ENCODE data around the gene LRRC45.

Gene LRRC45

DNA sequence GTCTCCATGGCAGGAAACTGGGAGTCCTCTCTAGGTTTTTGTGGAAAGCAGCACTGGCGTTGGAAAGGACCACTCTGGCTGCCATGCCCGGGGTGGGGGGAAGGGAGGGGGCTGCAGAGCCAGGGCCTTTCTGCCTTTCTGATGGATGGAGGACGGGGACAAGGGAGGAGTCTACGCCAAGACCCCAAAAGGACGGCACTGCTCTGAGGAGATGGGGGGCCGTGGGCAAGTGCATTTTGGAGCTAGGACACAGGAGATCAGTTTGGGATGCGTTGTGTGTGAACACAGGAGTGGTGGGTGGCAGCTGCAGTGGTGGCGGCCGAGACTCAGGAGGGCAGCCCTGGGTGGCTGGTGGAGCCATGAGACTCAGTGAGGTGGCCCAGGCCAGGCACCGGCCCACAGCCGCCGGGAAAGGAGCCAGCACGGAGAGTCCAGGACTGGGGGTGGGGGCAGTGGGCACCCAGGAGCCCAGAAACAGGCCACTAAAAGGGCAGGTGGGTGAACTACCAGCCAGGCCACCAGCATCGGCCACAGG is 2.5 kb upstream of the LRRC45 start:
- DNase-seq (ENCODE audit: low read depth): no peak

DNA sequence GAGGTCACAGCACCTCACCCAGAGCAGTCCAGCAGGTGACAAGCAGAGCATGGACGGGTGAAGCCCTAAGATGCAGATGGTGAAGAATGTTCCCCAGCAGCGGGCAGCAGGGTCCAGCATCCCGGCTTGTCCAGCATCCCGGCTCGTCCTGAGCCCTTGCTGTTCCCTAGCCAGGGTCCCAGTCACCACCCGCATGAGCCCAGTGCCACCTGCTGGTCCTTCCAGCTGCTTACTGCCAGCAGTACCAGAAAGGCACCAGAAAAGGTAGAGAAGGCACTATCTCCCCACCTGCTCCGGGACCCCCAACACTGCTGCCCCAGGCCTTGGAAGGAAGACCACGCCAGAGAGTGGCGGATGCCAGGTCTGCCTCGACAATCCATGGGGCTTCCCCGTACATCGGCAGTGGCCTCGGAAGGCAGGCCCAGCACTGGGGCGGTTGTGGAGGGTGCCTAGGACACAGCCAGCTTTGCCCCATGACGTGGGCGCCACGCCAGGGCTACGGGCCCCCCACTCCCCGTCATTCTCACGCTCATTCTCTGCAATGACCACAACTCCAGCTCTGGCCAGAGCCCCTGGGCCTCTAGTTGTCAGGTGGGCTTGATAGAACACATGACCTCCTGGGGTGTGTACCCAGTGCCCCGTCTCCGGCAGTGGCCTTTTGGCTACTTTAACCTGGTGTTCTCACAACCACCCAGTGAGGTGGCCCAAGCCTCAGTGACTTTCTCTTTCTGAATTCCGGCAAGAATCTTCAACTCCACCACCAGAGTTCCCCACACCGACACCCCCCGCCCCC is 1.8 kb upstream of the LRRC45 start:
- DNase-seq (ENCODE audit: low read depth): peak; percentile 37

DNA sequence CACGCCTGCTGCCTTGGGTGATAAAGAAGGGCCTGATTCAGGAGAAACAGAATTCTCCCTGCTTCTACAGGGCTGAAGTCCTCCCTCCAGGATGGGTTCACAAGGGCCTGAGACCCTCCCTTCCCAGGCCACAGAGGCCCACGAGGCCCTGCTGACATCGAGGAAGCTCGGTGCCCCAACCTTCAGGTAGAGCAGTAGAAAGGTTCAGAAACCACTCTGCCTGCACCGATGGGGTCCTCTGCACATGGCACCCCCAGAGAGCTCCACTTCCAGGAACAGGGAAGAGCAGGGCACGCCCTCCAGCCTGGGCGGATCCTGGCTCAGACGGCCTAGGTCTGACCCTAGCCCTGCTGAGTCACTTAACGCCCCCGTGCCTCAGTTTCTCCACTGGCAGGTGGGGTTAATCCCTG is 1.2 kb upstream of the LRRC45 start:
- no peak for DNase-seq (ENCODE audit: low read depth)

DNA sequence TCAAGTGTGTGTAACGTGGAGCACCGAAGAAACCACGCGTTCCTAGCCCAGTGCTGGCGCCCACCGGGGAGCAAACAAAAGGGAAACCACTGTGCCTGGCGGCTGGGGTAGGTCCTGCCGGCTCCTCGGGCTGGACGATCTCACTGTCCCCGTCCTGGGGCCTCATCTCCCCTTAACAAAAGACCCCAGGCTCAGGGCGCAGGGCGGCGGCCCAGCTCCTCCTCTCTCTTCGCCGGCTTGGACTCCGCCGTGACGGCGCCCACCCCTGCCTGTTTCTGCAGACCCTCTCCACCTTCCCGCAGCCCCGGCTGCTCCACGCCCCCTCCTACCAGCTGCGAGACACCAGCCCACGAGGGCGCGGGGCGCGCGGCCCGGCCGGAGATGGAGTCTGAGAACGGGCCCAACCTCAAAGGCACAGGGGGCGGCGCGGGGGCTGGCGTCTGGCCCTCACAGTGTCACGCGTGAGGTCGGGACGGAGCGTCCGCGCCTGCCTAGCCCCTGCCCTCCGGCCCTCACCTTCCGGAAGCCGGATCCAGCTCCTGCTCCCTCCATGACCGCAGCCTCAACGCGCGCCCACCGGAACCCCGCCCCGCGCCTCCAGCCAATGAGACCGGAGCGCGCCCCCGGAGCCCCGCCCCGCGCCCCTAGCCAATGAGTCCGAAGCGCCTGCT is 660 bp upstream of the LRRC45 start, which contains the start of gene CENPX:
Gene CENPX, minus strand, starts transcription at position 569 of the 671 bp plus-strand sequence. Its CDS starts 17 bp downstream, at position 552.
- no peak for DNase-seq (ENCODE audit: low read depth)

DNA sequence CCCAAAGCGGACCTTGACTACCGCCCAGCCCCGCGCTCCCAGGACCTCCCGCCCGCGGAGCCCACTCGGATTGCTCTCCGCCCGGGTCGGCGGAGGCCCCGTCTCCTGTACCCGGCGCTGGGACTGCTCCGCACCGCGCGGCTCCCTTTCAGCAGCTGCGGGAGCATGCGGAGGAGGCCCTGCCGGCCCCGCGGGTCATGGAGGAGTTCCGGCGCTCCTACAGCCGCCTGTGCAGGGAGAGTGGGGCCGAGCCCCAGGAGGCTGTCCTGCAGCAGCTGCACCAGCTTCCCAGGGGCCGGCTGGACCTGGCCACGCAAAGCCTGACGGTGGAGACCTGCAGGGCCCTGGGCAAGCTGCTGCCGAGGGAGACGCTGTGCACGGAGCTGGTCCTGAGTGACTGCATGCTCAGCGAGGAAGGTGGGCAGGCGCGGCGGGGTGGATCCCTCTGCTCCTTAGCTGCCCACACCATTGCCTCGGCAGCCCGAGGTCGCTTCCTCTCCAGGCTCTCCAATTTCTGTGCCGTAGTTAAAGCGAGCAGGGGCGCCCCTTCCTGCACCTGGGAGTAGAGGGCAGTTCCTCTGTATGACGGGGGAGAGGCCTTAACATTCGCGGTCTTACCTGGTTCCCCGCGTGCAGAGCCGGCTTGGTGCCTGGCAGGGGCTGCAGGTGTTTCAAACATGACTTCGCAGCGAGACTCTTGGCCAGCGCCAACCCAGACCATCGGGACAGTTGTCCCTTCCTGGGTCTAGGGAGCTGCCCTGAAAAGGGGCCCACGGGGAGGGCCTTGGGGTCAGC is 539 bp downstream of the LRRC45 start:
- no peak for DNase-seq (ENCODE audit: low read depth)

DNA sequence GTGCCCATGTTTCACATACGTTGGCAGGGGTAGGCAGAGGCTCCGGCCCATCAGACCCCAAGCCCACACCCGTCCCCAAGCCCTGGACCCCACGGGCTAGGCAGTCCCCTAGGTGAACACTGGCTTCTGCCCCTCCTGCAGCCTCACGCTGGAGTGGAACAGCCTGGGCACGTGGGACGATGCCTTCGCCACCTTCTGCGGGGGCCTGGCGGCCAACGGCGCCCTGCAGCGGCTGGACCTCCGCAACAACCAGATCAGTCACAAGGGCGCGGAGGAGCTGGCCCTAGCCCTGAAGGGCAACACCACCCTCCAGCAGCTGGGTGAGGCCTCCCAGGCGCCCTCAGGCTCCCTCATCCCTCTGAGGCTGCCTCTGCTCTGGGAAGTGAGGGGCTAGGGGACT is 1.8 kb downstream of the LRRC45 start:
- DNase-seq (ENCODE audit: low read depth): no peak

DNA sequence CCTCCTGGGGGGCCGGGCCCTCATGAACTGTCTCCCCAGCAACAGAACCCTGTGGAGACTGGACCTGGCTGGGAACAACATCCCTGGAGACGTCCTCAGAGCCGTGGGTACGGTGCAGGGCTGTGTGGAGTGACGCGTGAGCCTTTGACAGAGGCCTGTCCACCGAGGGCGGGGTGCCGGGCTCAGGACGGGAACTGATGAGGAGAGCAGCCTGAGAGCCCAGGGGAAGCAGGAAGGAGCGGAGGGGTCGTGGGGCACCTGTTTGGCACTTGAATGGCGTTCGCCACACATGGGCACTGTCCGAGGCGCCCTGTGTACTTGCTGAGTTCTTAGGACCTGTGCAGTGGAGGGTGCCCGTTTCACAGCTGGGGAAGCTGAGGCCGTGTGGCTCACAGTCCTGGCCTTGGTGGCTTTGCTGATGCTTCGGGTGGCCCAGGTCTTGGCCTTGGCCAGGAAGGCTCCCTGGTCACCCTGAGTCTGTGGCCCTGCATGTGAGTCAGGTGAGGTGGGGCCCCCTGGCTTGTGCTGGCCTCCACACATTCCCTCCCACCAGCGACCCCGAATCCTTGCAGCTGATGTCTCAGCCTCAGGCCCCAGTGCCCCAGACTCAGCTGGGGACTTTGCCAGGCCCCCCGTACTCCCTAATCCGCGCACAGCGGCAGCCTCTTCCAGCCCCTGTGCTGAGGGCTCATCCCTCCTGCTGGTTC is 2.4 kb downstream of the LRRC45 start:
- no peak for DNase-seq (ENCODE audit: low read depth)

DNA sequence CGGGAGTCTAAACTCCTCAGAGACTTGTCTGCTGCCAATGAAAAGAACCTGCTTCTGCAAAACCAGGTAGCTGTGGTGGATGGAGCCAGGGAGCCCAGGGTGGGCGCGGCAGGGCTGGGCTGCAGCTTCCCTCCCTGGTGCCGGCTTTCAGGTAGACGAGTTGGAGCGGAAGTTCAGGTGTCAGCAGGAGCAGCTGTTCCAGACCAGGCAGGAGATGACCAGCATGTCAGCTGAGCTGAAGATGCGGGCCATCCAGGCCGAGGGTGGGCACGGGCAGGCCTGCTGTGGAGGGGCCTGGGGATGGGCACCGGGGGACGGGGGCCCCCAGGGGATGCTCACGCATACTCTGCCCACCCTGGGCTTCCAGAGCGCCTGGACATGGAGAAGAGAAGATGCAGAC is 5.1 kb downstream of the LRRC45 start:
- no peak for DNase-seq (ENCODE audit: low read depth)

DNA sequence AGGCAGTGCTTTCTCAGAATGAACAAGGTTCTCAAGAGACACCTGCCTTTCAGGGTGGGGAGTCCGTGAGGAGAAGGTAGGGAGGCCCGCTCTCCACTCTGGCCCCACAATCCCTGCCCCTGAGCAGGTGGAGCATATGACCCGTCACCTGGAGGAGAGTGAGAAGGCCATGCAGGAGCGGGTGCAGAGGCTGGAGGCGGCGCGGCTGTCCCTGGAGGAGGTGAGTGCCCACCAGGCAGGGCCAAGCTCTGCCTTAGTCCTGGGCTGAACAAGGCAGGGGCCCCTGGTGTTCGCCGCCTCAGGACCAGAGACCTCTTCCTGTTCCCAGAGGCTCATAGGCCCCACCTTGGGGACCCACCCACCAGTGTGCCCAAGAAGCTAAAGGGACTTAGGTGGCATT is 5.9 kb downstream of the LRRC45 start:
- no peak for DNase-seq (ENCODE audit: low read depth)

DNA sequence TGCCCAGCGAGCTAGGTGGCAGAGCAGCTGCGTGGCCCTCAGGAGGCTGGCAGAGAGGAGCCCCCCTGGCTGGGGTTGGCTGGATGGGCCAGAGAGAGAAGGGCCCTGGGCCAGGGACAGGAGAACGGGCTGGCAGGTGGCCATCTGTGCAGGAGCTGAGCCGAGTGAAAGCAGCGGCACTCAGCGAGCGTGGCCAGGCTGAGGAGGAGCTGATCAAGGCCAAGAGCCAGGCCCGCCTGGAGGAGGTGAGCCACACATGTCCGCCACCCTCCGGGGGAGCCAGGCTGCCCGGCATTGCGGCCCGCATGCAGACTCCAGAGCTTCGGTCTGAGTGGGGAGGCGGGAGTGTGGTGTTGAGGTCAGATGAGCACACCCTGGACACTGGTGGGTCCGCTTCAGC is 6.3 kb downstream of the LRRC45 start:
- DNase-seq (ENCODE audit: low read depth): no peak

DNA sequence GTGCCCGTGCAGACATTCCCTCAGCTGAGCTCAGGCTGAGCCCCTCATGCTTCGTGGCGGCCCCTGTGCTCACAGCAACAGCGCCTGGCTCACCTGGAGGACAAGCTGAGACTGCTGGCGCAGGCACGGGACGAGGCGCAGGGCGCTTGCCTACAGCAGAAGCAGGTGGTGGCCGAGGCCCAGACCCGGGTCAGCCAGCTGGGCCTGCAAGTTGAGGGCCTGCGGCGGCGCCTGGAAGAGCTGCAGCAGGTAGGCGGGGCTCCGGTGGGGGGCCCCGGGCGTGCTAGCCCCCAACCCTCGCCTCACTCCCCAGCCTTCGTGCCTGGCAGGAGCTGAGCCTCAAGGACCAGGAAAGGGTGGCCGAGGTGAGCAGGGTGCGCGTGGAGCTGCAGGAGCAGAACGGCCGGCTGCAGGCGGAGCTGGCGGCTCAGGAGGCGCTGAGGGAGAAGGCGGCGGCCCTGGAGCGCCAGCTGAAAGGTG is 6.9 kb downstream of the LRRC45 start:
- no peak for DNase-seq (ENCODE audit: low read depth)

DNA sequence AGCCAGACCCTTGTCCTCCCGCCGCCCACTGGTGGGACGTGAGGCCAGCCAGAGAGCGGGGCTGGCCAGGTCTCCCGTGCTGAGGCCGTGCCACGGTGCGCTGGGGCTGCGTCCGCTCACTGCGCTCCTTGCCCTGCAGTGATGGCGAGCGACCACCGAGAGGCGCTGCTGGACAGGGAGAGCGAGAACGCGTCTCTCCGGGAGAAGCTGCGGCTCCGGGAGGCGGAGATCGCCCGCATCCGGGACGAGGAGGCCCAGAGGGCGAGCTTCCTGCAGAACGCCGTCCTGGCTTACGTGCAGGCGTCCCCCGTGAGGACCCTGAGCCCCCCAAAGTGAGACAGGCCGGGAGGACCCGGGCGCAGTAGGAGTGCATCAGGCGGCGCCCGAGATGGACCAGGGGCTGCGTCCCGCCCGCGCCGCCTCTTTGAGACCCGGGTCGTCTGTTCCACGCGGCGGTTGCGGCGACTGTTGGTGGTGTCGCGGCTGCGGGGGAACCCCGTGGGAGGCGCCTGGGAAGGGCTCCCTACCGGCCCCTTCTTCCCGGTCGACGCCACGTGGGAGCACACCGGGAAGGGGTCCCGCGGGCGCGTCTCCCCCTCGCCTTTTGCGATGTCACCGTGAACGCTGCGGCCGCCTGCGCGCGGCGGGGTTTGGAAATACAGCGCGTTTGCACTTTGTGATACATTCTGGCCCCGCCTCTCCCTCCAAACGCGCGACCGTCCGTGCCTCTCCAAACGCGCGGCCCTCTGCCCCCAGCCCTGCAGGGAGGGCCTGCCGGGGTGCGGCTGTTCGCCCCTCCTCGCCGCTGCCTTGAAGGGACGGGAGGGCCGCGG is 7.6 kb downstream of the LRRC45 start:
- peak; percentile 71 for DNase-seq (ENCODE audit: low read depth)

DNA sequence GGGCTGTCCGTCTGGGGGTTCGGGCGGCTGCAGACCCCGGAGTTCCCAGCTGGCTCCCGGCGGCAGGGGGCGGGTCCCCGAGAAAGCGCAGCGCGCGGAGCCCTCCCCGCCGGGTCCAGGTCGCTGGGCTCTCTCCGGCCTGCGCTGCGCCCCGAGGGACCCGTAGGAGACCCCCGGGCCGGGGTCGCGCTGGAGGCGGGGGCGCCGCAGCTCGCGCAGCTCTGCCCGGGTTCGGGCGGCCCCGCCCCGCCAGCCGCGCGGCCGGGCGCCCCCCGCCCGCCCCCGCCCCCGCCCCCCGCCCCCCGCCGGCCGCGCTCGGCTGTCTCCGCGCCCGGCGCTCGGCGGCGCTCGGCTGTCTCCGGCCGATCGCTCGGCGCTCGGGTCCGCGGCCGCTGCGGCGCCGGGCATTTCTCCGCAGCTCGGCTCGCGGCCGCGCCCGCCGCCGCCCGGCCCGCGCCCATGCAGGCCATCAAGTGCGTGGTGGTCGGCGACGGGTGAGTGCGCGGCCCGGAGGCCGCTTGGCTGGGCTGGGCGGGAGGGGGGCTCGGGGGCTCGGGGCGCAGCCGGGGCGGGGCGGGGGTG is 8.3 kb downstream of the LRRC45 start, which contains the start of gene RAC3:
Gene RAC3, plus strand, starts transcription at position 376 of the 582 bp plus-strand sequence. Its CDS starts 84 bp downstream, at position 460.
- DNase-seq (ENCODE audit: low read depth): no peak

DNA sequence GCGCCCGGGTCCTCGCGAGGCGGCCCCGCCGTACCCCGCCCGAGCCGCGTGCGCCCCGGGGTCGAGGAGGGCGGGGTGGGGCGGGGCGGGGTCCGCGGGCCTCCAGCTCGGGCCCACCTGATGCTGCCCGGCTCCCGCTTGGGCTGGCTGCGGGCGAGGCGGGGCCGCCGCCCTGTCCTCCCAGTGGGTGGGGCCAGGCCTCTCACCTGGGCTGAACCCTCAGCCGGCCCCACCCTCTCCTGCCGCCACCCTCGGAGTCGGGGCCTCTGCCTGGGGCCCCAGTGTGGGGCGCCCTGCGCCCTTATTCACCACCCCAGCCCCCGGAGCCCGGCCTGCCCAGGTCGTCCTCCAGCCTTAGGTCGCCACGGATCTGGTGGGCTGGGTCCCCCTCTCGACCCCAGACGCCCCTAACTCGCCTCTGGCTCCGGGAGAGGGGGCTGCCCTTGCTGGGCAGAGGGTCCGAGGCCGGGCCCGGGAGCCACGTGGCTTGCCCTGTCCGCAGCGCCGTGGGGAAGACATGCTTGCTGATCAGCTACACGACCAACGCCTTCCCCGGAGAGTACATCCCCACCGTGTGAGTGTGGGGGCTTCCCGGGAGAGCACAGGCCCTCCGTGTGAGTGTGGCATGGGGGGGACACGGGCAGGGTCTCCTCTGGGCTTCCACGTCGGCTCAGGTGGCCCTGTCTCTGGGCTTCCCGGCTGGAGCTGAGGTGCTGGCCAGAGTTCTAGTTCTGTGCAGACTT is 9.0 kb downstream of the LRRC45 start:
- no peak for DNase-seq (ENCODE audit: low read depth)

DNA sequence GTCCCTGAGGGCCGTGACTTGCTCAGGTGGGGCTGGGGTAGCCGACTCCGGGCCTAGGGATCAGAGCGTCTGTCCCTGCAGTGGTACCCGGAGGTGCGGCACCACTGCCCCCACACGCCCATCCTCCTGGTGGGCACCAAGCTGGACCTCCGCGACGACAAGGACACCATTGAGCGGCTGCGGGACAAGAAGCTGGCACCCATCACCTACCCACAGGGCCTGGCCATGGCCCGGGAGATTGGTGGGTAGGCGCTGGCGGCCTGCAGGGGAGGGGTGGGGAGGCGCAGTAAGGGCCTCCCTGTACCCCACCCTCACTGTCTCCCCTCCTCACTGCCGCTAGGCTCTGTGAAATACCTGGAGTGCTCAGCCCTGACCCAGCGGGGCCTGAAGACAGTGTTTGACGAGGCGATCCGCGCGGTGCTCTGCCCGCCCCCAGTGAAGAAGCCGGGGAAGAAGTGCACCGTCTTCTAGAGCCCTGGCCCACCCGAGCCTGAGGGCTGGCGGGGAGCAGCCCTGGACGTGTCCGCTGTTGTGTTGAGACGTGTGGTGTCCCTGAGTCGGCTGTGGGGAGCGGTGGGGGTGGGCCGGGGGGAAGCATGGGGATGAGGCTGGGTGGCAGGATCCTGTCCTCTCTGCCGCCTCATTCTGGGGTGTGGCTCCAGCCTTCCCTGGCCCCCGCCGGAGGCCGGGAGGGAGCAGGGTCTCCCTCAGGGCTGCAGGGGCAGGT is 10.4 kb downstream of the LRRC45 start:
- no peak for DNase-seq (ENCODE audit: low read depth)

DNA sequence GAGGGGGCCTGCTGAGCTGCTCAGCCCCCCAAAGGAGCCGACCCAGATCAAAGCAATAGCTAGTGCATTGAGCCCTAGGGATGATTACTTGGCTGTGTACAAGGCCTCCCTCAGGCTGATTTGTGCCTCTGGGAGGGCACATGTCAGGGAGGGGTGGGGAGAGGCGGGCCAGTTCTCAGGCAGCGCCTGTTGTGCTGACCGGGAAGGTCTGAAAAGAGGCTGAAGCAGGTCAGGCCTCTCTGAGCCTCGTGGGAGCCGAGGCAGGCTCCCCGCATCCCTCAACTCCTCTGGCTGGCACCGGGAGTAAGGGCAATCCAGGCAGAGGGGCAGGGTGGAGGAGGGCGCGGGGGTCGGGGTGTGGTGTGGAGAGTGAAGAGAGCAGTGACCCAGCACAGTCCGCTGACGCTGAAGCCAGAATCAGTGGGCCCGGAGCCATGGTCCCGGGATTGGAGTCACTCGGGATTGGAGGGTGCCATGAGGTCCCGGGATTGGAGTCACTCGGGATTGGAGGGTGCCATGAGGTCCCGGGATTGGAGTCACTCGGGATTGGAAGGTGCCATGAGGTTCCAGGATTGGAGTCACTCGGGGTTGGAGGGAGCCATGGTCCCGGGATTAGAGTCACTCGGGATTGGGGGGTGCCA is 11.4 kb downstream of the LRRC45 start:
- DNase-seq (ENCODE audit: low read depth): no peak

DNA sequence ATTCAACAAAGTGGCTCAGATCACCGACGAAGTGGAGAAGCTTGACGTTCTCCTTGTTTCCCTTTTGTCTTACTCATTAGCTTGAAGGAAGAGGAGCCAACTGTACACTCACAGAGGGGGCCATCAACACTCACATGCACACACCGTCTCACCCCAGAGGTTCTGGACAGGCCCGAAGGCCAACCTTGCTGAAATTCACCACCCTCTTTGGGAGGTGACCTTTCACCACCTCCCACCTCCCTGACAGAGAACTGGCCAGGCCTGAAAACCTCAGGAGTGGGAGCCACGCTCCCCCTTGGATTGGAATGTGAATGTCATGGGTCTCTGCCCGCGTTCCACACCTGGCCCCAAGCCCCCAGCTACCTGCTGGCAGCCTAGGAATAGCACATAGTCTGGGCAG is 12.4 kb downstream of the LRRC45 start:
- no peak for DNase-seq (ENCODE audit: low read depth)

DNA sequence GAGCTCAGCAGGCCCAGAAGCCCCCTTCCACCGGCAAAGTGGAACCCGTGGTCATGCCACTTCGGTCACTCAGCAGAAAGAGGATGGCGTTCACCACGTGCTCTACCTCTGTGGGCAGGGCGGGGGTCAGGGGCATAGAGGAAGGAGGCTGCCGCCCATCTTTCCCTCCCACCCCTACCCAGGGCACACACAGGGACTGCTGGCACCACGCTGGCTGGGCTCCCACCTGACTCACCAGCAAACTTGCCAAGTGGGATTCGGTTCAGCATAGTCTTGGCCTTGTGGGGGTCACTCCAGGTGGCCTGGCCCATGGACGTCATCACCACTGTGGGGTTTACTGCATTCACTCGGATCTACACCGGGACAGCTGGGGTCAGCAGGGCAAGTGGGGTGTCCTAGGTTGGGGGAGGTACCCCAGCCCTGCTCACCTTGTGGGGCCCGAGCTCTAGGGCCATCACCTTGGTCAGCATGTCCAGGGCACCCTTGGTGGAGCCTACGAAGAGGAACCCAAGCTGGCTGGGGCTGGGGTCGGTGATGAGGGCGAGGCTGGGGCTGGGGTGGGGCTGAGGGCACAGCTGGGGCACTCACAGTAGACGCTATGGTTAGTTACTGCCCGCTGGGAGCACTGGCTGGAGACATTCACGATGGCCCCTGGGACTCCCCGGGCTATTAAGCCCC is 13.0 kb downstream of the LRRC45 start:
- no peak for DNase-seq (ENCODE audit: low read depth)
